Measurements from ENCODE around the gene HPSE. TPM values are rescaled to one million over a fixed set of nuclear protein-coding genes. Genes with fewer than 3 reads are reported as not detected.

The HPSE gene
- total and polyA plus RNA-seq, 9 of the 15 experiments (the other 6 are each of a cell fraction or from before 2014, with no cell fraction given) = 0.01 to 0.42 (median 0.14) TPM; not detected in 1

- peak; percentile 83 for TF ChIP-seq KLF16 (IDR thresholded peaks at IDR 0.05)
- no peak for TF ChIP-seq ATF1 (CRISPR knock-in tag; IDR thresholded peaks at IDR 0.05)
- TF ChIP-seq ATF1 (tag; IDR thresholded peaks at IDR 0.05) = 0 out of 2 replicates have a peak, but pooled peaks have one; percentile 20
- TF ChIP-seq BHLHE40 (IDR thresholded peaks at IDR 0.05; ENCODE audit: low read length) = peak; percentile 42; the same call in 1 of the 2 replicates
- 0 out of 2 replicates have a peak, but pooled peaks have one; percentile 25 for TF ChIP-seq SMAD3 (CRISPR knock-in tag; conservative IDR thresholded peaks at IDR 0.05)
- no peak for TF ChIP-seq FUS (optimal IDR thresholded peaks at IDR 0.05; ENCODE audit: low read depth, low read length)
- peak; percentile 84; the same call in 1 of the 2 replicates for TF ChIP-seq FOXM1 (IDR thresholded peaks at IDR 0.05; ENCODE audit: low read depth)
- TF ChIP-seq FOXM1 (CRISPR knock-in tag; IDR thresholded peaks at IDR 0.05; ENCODE audit: low read depth) = no peak
- TF ChIP-seq, protein P1, sequence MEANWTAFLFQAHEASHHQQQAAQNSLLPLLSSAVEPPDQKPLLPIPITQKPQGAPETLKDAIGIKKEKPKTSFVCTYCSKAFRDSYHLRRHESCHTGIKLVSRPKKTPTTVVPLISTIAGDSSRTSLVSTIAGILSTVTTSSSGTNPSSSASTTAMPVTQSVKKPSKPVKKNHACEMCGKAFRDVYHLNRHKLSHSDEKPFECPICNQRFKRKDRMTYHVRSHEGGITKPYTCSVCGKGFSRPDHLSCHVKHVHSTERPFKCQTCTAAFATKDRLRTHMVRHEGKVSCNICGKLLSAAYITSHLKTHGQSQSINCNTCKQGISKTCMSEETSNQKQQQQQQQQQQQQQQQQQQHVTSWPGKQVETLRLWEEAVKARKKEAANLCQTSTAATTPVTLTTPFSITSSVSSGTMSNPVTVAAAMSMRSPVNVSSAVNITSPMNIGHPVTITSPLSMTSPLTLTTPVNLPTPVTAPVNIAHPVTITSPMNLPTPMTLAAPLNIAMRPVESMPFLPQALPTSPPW (CRISPR knock-in tag; IDR thresholded peaks at IDR 0.05) = peak; percentile 20; the same call in 1 of the 2 replicates
- no peak for TF ChIP-seq ZNF121 (CRISPR knock-in tag; conservative IDR thresholded peaks at IDR 0.05)
- TF ChIP-seq FOSL1 (tag; conservative IDR thresholded peaks at IDR 0.05) = peak; percentile 76
- TF ChIP-seq, protein P2, sequence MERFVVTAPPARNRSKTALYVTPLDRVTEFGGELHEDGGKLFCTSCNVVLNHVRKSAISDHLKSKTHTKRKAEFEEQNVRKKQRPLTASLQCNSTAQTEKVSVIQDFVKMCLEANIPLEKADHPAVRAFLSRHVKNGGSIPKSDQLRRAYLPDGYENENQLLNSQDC (CRISPR knock-in tag; IDR thresholded peaks at IDR 0.05) = no peak
- no peak for TF ChIP-seq RFX1 (IDR thresholded peaks at IDR 0.05)
- peak; percentile 66; the same call in 1 of the 2 replicates for TF ChIP-seq KHSRP (IDR thresholded peaks at IDR 0.05)
- no peak for TF ChIP-seq ZNF740 (CRISPR knock-in tag; IDR thresholded peaks at IDR 0.05)
- TF ChIP-seq ZNF740 (tag; IDR thresholded peaks at IDR 0.05) = no peak
- TF ChIP-seq STAT5A (IDR thresholded peaks at IDR 0.05; ENCODE audit: borderline replicate concordance, low read length) = peak; percentile 57; the same call in 1 of the 2 replicates
- peak; percentile 31; the same call in 1 of the 2 replicates for TF ChIP-seq NFE2 (IDR thresholded peaks at IDR 0.05; ENCODE audit: low read depth)
- no peak; the same call in 1 of the 2 replicates for TF ChIP-seq MTA1 (IDR thresholded peaks at IDR 0.05; ENCODE audit: borderline replicate concordance)
- peak; percentile 87 for TF ChIP-seq ADNP (tag; IDR thresholded peaks at IDR 0.05)
- TF ChIP-seq KDM2B (CRISPR knock-in tag; IDR thresholded peaks at IDR 0.05) = no peak
- TF ChIP-seq MAFG (tag; conservative IDR thresholded peaks at IDR 0.05) = no peak
- TF ChIP-seq RNF2 (IDR thresholded peaks at IDR 0.05) = peak; percentile 36; the same call in 1 of the 2 replicates
- no peak for TF ChIP-seq ZFP30 (CRISPR knock-in tag; IDR thresholded peaks at IDR 0.05; ENCODE audit: borderline replicate concordance)
- peak; percentile 88 for TF ChIP-seq TCF3 (CRISPR knock-in tag; IDR thresholded peaks at IDR 0.05)
- peak; percentile 87 for TF ChIP-seq EP300 (IDR thresholded peaks at IDR 0.05; ENCODE audit: low read length)
- peak; percentile 44; the same call in 1 of the 2 replicates for TF ChIP-seq TFAP4 (CRISPR knock-in tag; IDR thresholded peaks at IDR 0.05; ENCODE audit: borderline replicate concordance)
- 0 out of 2 replicates have a peak, but pooled peaks have one; percentile 63 for TF ChIP-seq ZNF197 (CRISPR knock-in tag; IDR thresholded peaks at IDR 0.05; ENCODE audit: low read depth)
- TF ChIP-seq CHD2 (IDR thresholded peaks at IDR 0.05; ENCODE audit: low read depth, low read length) = no peak
- TF ChIP-seq SMARCE1 (IDR thresholded peaks at IDR 0.05) = peak; percentile 93; the same call in 1 of the 2 replicates
Observed at GRCh38 chr4:83364312-83364711, 29.7 kb upstream of the HPSE start (continued).

All from K562 (cell line).